GM18909 (cell line): ENCODE results near the gene ATG10.
"Not testable (repeated sequence)": the region's sequence is repeated elsewhere in the genome, so short reads cannot be mapped to it uniquely, and the experiment has no call there.

Experiments
- ATAC-seq: cut with Tn5 transposase; IDR thresholded peaks from one replicate; pipeline ENCODE4 v1.9.1; 2021; ENCODE audit warnings: mild to moderate bottlenecking; ENCODE audit not compliant: unreplicated experiment, poor library complexity

ATG10 gene

DNA sequence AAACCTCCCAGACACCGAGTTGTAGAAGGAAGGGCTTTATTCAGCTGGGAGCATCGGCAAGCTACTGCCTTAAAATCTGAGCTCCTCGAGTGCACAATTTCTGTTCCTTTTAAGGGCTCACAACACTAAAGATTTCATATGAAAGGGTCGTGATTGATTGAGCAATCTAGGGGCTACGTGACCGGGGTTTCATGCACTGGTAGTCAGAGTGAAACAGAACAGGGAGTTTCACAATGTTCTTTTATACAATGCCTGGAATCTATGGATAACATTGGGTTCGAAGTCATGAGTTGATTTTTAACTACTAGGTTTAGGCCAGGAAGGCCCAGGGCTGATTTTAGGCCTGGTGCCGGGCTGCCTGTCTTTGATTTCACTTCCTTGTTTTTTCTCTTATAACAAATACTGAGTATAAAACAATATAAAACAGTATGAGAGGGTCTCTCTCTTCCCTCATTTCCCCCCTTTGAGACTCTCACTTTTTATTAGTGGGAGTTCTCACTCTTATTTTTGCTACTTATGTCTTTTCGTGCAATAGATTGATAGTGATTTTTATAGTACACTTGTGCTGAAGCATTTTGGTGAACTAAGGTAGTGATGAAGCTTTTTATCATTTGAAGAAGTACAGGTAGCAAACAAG, 295.6 kb downstream of the ATG10 start:
- not testable (repeated sequence) for ATAC-seq

DNA sequence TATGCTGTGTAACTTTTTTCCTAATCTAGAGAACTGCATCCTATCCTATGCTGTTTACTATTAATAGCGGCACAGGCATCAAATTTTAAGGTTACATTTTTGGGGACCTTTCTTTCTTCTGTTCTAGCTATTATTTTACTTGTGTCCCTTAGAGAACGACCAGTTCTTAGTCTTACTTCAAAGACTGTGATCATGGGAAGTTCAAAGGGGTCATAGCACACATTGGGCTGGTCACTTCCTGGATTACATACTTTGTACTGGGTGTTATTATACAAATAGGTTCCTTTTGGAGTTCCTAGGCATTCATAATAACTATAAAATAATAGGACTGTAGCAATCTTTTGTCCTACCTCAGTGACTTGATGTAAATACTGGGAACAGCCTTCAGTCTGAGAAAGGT, 297.5 kb downstream of the ATG10 start:
- not testable (repeated sequence) for ATAC-seq

DNA sequence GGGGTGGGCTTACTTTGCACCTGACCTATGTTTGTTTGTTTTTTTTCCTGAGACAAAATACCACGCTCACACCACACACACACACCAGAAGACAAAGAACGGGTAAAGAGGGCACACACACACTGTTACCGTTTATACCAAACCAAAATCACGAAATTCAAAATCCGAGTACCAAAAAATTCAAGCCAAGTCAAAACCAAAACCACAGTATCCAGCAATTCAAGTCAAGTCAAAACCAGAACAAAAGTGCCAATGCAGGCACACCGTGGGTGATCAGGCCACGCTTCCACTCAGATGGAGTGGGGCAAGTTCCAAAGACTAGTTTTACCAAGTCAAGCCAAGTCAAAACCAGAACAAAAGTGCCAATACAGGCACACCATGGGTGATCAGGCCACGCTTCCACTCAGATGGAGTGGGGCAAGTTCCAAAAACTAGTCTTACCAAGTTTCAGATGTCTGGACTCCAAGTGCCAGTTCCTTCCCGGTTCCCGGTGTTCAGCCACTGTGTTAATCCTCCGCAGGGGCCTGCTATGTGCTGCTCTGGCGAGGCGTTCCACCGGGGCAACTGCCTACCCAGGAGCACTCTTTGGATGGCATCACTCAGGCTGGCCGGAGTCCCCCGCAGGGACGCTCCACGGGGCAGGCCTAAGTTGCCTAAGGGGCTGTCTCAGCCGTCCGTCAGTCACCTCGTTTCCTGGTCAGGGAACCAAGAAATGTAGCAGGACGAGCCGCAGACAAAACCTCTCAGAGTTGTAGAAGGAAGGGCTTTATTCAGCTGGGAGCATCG, 300.9 kb downstream of the ATG10 start:
- not testable (repeated sequence) for ATAC-seq

DNA sequence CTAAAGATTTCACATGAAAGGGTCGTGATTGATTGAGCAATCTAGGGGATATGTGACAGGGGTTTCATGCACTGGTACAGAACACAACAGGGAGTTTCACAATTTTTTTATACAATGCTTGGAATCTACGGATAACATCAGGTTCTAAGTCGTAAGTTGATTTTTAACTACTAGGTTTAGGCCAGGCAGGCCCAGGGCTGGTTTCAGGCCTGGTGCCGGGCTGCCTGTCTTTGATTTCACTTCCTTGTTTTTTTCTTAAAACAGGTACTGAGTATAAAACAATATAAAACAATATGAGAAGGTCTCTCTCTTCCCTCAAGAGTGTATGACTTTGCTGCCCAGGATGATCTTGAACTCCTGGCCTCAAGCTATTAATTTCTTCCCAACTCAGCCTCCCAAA, 301.6 kb downstream of the ATG10 start:
- ATAC-seq = not testable (repeated sequence)

DNA sequence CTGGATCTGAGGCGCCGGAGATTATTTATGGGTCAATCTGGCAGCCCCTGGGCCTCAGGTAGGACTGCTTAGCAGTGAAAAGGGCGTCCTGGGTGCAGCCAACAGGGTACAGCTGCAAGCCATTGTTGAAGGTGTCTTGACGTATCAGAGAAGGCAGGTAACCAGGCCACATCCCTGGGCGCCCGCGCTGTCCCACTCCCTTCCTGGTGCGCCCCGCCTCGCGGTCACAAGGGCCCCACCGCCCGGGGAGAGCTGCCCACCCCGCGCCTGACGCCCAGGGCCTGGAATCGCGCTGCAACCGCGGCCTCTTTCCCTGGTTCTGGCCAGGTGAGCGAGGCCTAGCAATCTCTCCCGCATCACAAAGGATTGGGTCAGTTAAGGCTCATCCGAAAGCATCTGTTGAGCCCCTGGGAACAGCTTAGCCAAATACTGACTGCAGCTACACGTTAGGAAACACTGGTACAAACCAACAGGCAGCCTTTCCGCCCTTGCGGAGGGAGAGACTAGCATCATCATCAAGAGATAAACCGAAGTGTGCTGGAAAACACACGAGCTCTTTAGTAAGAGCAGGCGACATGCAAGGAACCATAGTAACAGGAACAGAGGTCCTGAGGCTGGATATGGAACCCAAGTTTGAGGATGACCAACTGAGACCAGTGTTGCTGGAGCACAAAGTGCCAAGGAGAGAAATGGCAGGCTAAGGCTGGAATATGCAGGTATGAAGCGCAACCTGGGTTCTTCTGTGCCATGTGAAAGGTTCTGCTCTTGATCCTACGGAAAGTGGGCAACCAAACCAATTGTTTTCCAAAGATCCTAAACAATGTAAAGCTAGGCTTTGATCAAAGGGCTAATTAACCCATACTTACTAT, 302.8 kb downstream of the ATG10 start:
- no peak for ATAC-seq

DNA sequence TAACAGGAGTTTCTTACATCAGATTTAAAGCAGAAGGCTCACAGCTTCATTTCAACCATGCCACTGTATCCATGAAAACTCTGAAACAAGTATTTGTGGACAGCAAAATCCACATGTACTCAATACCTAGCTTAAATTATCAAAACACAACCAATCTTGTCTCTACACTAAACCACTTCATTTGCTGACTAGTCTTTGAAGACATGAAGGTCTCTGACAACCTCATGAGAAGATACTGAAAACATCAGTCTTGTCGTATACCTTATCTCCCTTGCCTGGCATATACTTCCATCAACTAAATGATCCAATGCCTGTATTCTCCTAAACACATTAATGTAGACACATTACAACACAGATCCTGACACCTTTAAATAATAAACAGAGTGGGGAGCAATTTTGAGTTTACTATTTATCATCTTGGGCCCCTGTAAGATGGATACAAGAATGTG, 303.4 kb downstream of the ATG10 start:
- no peak for ATAC-seq

DNA sequence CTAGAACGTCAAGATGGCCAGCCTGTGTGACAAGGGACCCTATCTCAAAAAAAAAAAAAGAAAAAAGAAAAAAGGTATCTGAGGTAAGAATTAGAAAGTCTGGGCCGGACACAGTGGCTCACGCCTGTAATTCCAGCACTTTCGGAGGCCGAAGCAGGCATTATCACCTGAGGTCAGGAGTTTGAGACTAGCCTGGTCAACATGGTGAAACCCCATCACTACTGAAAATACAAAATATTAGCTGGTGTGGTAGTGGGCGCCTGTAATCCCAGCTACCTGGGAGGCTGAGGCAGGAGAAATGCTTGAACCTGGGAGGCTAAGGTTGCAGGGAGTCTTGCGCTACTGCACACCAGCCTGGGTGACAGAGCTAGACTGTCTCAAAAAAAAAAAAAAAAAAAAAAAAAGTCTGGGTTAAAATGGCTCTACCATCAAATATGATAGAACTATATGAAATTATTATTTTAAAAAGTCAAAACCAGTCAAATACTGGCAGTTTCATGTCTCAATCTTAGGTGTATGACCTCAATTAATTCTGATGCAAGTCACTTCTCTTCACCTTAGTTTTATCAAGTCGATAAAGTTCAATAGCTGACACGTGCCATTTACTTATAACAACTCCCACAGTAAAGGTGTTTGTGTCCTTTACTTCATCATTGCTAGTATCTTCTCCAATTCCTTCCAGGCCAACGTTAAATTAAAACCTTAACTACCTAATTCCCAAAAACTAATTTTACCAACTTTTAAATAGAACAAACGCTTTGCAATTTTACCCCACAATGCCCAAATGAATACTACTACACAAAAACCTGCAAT, 305.2 kb downstream of the ATG10 start:
- ATAC-seq = no peak

DNA sequence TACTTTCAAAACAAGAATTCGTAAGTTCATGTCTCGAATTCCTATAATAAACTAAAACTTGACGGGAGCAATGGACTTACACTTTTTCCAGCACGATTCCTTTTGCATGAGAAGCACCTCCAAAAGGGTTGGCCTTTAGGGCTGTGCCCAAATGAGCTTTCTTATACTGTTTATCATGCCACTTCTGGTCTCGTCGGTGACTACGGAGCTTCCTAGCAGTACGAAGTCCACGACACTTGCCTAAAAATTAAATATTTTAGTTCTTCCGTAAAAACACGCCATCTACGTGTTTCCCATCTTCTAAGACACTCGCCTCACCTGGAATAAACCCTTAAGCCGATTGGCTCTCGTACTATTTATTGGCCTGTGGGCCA, 305.8 kb downstream of the ATG10 start:
- ATAC-seq = no peak

DNA sequence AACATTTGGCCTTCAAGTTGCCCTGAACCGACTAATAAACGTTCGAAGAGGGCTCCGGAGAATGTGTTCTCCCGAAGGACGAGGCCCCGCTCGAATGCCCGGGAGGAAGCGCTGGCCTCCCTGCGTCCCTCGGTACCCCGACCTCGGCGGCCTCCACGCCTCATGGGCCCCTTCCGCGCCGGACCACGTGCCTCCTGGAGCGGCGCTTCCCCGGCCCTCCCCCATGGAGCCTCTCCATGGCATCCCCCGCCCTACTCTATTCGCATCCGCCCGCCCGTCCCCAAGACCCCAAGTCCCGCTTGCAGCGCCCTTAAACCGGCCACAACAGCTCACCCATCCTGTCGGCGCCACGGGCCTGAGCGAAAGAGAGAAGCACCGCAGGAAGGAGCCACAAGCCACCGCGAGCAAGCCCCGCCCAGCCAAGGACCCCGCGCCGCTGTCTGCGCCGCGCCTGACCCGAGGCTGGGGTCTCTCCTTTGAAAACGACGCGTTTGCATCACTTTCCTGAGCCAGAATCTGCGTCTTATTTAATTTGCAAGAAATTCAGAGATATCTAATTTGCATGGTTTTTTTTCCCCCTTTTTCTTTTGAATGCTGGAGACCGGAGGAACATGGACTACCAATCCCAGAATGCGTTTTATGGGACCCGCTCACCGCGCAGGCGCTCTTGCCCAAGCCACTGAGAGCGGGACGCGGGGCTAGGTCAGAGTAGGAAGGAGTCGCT, 306.3 kb downstream of the ATG10 start, which contains the start of gene RPS23:
TSS of gene RPS23 (minus strand) at position 368 of the 724 bp plus-strand sequence. CDS start at position 337, 31 bp downstream.
- peak; percentile 94 for ATAC-seq

DNA sequence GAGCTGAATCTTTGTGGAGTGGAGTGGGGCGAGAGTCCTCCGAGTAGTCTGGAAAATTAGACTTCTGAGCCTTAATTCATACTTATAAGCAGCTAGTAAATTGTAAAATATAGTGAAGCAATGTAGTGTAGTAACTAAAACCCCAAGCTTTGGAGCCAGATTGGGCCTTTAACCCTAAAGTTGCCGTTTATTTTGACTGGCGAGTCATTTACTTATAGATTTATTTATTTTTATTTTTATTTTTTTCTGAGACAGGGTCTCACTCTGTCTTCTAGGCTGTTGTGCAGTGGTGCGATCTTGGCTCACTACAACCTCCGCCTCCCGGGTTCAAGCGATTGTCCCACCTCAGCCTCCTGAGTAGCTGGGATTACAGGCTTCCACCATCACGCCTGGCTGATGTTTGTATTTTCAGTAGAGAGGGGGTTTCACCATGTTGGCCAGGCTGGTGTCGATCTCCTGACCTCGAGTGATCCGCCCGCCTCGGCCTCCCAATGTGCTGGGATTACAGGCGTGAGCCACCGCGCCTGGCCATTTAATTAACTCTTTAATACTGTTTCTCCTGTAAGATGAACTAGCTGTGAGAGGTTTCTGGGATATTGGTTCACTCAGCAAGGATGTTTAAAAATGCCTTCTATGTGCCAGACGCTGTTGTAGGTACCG, 307.0 kb downstream of the ATG10 start:
- ATAC-seq = no peak

DNA sequence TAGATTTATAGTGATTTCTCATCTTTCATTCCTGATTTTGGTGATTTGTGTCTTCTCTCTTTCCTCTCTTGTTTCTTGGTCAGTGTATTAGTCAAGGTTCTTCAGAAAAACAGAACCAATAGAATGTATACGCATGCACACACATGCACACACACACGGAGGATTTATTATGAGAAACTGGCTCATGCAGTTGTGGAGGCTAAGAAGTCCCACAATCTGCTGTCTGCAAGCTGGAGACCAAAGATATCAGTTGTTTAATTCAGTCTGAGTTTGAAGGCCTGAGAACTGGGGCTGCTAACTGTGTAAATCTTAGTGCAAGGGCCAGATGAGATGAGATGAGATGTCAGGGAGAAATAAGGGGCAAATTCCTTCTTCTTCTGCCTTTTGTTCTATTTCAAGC, 312.1 kb downstream of the ATG10 start:
- ATAC-seq = no peak

DNA sequence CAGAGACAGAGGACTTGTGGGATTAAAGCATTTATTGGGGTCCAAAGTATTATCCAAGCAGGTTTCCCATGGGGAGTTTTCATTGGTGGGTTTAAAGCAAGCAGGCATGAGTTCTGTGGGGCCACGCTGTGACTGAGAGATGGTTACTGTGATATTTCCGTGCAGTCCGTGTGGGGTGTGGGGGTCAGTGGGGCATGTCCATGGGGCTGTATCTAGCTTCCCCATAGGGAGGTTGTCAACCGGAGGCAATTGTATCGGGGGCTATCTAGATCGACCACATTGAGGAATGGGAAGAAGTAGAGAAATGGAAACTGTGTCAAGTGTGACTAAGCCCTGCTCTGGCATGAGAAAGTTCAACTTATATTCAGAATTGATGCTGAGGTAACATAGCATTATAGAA, 313.4 kb downstream of the ATG10 start:
- no peak for ATAC-seq

DNA sequence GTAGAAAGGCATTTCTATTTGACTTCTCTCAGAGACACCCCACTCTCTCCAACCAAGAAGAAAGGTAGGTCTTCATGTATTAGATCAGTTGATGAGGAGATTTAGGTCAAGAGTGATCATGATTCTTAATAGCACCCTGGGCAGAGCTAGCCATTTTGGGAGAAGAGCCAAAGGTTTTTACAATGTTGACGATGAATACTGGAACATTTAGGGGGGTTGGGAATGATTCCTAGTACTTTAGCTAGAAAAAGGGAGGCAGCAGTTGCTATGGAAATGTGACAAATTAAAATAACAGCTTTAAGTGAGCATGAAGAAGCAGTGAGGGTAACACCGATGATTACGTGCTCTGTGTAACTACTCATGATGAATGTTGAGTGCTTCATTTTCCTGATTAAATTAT, 315.8 kb downstream of the ATG10 start:
- no peak for ATAC-seq

DNA sequence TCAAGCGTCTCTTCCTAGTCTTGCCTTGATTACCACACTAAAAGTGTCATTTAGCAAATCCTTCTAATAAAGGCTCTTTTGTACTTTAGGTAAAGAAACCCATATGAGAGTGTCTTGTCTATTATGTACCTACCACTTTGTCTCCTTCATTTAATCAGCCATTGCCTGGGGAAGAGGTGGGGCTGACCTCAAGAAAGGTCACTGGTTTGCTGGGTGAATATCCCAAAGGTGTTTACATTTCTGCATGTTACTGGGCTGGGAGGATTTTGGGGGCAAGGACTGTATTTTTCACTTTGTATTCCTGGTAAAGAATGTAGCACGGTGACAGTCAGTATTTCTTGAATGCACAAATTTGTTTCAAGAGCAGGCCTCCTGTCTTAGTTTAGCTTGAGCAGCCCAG, 318.2 kb downstream of the ATG10 start:
- ATAC-seq = no peak

DNA sequence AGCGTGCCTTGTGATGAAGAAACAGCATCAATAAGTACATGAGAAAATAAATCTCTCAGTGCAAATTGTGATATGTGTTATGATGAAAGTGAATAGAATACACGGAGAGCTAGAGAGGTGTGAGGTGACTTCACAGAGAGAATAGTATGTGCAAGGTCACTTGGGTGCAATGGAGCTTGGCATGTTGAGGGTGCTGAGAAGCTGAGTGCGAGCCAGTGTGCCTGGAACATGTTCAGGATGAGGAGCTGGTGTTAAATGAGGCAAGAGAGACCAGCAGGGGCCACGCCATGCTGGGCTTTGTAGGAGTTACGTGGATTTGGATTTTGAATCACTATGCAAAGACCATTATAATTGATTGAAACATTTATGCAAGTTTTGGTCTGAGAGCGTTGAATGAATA, 319.1 kb downstream of the ATG10 start:
- no peak for ATAC-seq

DNA sequence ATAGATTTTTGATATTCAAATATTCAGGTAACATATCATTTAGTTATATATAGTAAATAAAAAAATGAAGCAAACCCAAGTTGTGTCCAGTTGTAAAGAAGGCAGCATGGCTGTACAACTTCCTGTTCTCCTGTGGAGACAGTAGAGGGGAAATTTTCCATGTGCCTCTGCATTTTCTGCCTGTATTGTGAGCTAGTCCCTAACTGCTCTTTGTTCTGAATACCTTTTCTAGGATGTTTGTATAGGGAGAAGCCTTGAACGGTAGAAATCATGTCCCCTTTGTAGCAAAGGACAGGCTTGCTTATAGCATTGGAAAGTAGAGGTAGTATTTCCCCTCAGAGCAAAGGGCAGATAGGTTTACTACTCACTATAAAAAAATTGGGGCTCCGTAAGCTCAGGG, 319.6 kb downstream of the ATG10 start:
- no peak for ATAC-seq

DNA sequence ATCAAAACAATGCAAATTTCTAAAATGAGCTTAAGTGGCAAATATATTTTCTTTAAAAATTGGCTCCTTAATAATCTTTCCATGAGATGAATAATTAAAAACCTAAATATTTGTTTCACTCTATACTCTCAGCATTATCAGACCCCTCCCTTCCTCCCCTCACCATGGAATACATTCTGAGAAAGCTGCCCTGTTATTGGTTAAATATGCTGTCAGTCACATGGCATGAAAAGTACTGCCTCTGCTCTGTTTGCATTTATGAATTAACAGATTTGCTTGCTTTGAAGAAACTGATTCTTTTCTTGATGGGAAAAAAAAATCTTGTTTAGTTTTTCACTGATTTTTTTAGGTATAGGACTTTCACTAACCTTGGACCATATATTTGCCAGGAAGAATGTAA, 323.3 kb downstream of the ATG10 start:
- no peak for ATAC-seq

DNA sequence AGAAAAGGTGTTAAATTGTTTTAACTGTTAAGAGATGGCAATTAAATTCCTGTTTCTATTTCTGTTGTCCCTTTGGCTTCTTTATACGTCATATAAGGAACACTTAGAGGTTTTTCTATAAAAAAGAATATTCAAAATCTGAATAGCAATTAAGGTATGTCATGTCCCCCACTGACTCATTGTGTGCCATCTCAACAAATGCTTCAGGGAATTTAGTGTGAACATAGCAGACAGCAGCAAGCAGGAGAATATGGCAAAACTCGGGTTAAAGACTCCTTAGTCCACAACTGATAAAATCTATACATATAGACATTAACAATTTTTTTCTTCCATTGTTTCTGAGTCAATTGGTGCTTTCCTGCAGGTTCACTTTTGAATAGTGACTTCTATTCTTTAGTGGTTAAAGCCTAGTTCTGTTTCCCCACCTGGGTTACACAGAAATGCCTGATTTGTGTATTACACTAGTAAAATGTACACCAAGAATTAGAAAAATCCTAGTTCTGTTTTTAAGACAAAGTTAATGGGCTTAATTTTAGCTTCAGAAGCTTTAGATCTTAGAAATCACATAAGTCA, 324.2 kb downstream of the ATG10 start:
- ATAC-seq = no peak

DNA sequence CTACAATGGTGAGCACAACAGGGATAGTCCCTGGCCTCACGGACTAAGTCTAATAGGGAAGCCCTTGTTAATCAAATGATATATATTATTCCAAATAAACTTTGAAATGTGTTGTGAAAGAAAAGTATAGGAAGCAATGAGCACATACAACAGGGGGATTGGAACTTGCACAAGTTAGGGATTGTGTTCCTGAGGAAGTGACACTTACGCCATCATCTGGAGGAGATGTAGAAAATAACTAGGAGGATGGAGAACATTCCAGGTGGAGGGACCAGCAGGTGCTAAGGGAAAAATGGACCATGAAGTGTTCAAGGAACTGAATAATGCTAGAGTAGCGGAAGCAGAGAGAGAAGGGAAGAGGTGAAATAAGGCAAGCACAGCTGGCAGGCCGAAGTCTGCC, 325.1 kb downstream of the ATG10 start:
- no peak for ATAC-seq
